ENCODE measurements around the gene GPR33.
"Not testable (repeated sequence)": the region's sequence is repeated elsewhere in the genome, so short reads cannot be mapped to it uniquely, and the experiment has no call there.

Gene GPR33, protein sequence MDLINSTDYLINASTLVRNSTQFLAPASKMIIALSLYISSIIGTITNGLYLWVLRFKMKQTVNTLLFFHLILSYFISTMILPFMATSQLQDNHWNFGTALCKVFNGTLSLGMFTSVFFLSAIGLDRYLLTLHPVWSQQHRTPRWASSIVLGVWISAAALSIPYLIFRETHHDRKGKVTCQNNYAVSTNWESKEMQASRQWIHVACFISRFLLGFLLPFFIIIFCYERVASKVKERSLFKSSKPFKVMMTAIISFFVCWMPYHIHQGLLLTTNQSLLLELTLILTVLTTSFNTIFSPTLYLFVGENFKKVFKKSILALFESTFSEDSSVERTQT

DNA sequence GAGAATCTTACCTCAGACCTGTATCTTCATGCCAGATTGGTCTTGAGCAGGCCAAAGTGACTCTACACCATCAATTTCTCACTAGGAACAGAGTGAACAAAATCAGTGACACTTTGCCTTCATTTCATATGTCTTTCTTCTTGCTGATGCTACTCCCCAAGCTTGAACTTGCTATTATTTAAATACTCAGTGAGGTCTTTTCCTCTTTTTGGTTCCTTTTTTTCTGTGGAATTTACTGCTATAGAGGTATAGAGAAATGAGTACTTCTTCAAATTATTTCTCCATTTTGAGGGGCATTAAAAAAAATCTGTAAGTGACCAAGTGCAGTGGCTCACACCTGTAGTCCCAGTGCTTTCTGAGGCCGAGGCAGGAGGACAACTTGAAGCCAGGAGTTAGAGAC lies at the start of gene GPR33:
Gene GPR33 (minus strand): TSS at position 154 of the 400 bp plus-strand sequence. CDS start 4,074 bp downstream, outside the sequence.
- no peak for DNase-seq

DNA sequence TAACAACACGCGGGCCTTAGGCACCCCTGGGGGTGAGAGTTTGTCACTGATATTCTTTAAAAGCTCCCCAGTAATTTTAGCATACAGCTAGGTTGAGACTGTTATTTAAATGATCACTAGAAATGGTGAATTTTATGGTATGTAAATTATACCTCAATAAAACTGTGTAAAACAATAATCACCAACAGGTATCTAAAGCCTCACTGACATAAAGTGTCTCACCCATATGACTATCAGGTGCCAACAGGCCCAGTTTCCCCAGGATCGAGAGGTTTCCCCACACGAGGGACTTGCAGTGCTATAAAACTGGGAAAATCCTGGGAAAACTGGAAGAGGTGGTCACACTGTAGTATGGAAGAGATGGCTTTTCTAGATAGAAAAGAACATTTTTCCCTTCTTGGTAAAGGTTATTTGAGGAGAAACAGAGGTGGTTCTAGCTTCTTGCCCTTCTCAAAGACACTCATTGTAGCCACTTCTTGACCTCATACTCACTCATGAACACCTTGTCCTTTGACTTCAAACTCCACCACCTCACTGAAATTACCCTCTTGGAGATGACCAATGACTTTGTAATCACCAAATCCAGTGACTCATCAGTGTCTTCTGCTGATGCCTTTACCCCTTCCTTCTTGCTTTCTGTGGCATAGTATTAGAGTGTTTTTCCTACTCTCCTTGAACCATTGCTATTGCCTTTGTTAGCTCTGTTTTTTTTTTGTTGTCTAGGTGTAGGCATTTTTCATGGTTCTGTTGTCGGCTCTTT lies 48.5 kb upstream of the GPR33 start:
- DNase-seq, result no peak

DNA sequence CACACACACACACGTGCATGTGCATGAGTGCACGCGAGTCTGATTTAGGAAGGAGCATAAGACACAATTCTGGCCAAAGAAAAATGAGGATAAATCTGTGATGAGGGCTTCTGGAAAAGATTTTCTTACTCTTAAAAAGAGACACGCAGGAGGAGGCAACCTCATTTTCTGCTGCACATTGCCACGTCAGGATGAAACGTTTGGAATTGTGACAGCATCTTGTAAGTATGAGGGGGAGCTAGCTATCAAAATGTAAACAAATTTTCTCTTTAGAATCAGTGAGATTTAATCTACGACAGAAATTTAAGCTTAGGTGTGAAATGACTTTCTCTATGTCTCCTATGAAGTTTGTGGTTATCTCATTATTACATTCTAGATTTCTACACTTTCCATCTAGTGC lies 42.3 kb upstream of the GPR33 start:
- DNase-seq, result peak; percentile 17

DNA sequence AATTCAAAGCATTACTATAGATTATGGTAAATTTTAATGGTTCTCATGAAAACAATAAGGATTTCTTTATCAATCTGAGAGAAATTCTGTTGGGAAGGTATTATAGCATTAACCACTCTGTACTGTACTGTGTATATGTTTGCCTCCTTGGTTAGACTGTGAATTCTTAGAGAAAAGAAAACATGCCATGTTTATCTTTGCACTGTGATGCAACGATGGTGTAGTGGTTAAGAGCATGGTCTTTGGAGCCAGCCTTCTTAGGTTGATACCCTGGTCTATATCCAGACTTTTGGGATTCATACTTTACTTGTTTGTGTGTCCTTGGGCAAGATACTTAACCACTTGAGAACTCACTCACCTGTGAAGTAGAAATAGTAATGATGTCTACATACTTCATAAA lies 41.2 kb upstream of the GPR33 start:
- no peak for DNase-seq

DNA sequence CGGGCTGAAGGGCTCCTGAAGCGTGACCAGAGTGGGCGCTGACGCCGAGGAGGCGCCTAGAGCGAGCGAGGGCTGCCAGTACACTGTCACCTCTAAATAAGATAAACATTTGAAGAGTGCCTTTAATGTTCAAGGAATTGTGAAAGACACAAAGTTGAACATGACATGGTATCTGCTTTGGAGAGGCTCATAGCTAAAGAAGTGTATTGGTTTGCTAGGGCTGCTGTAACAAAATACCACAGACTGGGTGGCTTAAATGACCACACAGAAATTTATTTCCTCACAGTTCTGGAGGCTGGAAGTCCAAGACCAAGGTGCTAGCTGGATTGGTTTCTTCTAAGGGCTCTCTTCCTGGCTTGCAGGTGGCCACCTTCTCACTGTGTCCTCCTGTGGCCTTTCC lies 39.7 kb upstream of the GPR33 start:
- no peak for DNase-seq

DNA sequence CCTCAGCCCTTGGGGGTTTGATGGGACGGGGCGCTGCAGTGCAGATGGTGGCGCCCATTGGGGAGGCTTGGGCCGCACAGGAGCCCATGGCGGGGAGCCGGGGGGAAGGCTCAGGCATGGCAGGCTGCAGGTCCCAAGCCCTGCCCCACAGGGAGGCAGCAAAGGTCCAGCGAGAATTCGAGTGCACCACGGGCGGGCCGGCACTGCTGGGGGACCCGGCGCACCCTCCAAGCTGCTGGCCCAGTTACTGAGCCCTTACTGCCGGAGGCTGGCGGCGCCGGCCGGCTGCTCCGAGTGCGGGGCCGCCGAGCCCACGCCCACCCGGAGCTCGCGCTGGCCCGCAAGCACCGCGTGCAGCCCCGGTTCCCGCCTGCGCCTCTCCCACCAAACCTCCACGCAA lies 39.2 kb upstream of the GPR33 start:
- no peak for DNase-seq

DNA sequence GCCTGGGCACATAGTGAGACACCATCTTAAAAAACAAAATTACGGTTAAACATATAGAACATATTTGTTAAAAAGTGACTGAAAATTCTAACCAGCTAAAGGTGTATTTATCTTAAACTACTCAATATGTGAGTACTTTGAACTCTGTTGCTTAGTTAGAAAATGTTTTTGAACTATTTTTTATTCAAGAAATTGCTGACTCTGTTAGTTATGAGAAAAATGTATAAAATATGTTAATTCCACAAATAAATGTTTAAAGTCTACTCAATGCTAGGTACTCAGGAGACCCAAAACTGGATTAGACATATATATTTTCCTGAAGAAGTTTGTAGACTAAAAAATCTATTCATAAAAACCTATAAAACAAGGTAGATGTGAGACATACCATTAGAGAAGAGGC lies 23.0 kb upstream of the GPR33 start:
- no peak for DNase-seq

DNA sequence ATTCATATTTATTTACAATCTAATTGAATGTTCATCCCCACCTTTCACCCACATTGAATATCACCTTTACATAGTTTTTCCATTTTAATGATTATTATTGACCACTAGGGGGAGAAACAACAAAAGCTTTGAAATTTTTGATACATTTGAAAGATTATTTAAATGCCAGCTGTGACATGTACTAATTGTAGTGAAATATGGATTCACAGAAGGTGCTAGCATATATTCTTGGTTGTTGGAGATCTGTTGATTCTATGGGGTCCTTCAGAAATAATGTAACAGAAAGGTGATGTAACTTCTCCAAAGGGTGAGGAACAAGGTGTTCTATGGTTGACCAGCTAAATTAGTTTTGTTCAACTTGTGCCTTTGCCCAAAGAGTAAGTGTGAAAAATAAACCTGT lies 22.4 kb upstream of the GPR33 start:
- DNase-seq, result peak; percentile 6

DNA sequence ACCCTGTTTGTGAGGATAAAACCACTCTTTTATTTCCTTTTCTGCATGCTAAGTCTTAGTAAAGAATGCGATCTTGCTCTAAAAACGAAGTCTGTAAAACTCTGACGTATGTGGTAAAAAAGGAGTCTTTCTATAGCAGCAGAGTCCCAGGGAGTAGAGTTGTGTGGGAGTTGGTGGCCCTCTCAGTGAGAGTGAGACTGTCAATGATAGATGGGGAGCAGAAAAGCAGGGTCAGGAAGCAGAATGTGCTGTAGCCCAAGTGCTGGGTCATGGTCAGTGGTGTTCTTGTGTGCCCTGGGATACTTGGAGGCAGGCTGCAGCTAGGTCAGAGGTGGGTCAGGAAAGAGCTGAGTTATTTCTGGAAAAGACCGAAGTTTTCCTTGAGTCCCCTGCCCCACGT lies 20.3 kb upstream of the GPR33 start:
- DNase-seq, result no peak

DNA sequence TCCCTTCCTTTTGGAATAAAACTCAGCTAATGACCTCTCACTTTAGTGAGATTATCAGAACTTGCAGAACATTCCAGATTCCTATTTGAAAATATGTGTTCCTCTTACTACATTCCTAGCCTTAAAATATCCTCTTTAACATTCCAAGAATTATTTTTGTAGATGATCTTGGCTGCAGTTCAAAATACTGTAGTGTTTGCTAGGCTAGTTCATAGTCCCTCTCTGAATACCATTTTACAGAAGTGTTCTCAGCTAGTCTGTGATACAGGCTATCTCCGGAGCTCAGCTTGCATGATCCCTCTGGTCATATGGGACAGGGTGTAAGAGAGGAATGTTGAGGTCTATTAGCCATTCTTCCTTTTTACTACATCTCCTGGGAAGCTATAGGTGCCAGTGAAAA lies 17.6 kb upstream of the GPR33 start:
- peak; percentile 89 for DNase-seq

DNA sequence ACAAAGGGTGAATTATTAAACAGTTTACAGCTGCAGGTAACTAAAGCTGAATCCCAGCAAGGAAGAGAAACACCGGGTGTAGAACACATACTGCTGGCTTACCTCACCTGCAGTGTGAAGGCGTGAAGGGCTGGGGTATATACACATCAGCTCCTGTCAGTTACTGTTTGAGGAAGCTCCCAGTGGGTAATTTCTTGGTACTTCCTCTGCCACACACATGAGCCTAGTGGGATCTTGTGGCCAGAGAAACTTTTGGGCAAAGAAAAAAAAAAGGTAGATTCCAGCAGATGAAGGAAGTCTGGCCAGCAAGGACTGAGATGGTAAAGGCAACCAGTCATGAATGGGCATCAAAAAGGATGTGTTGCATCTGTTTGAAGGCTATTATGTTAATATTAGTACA lies 14.0 kb upstream of the GPR33 start:
- no peak for DNase-seq

DNA sequence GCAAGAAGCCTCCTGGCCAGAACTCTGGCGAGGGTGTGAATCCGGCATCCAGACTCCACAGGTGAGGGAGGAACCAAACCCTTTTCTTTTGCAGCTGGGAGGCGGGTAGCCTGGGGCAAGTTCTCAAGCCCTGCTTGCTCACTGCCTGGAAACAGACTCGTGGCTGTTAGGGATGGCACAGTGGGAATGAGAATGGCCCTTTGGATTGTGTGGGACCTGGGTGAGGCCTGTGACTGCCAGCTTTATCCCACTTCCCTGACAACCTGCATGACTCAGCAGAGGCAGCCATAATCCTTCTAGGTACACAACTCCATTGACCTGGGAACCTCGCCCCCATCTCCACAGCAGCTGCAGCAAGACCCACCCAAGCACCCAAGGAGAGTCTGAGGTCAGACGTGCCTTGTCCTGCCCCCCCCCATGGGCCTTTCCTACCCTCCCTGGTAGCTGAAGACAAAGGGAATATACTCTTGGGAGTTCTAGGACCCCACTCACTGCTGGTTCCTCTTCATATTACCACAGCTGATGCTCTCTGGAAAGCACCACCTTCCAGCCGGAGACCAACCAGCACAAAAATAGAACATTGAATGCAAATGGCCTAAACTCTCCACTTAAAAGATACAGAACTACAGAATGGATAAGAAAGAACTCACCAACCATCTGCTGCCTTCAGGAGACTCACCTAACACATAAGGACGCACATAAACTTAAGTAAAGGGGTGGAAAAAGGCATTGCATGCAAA lies 5.1 kb upstream of the GPR33 start:
- DNase-seq, result no peak

DNA sequence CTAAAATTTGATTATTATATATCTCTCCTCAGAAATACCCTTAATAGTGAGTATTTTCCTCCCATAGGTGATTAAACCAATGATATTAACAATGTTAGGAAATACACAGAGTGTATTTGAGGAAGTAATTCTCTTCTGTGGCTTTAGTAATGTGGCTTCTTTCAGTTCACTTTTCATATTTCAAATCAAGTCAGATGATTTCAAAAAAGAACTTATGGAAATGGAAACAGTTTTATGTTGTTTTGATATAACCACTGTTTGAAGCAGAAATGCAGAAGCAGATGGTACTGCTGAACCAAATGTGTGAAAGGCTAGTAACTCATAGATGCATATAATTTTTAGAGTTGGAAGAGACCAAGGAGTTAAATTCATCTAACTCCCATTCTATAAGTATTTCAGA lies 1.9 kb upstream of the GPR33 start:
- no peak for DNase-seq

DNA sequence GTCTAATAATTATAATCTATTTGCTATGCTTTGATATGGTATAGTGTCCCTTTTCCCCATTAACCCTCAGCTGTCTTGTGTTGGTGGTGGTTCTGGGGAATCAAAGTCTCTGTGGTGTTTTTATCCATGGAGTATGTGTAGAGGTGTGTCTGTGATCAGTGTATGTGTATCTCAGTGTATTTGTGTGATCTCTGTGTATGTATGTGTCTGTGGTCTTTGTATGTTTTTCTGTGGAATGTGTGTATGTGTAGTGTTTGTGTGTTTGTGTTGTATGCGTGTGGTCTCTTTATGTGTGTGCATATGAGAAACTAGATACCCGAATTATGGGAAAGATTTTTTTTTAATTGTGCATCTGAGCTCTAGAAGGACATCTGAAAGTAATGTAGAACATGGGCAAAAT lies 1.1 kb downstream of the GPR33 start:
- no peak for DNase-seq

DNA sequence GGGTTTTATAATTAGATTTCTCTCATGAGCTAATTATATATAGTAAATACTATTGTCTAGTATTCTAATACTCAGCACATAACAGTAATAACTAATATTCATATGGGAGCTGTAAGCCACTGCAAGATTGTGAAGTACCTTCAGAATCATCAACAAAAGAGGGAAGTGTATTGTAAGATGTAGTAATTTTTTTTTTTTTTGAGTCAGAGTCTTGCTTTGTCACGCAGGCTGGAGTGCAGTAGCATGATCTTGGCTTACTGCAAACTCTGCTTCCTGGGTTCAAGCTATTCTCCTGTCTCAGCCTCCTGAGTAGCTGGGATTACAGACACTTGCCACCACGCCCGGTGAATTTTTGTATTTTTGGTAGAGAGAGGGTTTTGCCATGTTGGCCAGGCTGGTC lies 3.1 kb downstream of the GPR33 start:
- DNase-seq, result no peak

DNA sequence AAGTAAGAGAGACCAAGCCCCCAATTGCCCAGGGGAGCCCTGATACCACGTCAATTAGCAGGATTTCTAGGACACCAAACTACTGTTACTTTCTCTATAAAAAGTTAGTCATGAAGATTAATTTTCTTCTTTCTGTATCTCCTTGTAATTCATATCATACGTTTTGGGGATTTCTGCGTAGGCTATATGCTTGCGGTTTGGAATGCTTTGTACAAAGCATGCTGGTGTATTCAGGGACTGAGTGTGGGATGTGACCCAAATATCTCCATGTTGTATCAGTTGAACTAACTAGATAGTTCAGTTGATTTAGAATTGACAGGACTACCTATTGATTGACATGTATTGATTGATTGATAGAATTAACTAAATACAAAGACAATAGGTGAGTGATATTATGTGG lies 7.7 kb downstream of the GPR33 start:
- DNase-seq, result peak; percentile 57

DNA sequence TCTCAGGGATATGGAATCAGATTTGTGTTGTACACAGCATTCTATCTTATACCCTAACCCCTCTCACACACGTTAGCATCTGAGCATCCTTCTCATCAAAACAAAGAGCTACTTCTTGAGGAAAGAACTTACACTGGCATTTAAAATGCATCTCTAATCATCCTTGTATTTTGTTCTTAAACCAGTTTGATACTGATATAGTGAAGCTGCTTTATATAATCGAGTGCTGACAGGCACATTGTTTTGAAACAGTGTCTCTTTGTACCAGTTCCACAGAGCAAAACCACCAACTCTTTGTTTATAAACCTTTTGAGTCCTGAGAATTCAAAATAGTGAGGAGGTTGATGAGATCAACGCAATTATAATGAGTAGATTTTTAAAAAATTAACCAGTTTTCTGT lies 8.8 kb downstream of the GPR33 start:
- no peak for DNase-seq

DNA sequence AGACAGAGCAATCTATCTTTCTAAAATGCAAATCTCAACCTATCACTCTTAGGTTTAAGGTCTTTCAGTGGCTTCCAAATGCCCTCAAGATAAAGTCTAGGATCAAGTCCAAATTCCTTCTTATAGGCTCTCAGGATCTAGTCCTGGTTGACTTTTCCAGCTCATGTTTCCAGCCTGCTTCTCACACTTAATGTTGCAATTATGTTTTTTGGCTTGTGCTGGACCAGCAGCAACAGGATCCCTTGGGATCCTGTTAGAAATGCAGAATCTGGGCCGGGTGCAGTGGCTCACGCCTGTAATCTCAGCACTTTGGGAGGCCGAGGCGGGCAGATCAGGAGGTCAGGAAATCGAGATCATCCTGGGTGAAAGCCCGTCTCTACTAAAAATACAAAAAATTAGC lies 10.6 kb downstream of the GPR33 start:
- DNase-seq, result peak; percentile 6

DNA sequence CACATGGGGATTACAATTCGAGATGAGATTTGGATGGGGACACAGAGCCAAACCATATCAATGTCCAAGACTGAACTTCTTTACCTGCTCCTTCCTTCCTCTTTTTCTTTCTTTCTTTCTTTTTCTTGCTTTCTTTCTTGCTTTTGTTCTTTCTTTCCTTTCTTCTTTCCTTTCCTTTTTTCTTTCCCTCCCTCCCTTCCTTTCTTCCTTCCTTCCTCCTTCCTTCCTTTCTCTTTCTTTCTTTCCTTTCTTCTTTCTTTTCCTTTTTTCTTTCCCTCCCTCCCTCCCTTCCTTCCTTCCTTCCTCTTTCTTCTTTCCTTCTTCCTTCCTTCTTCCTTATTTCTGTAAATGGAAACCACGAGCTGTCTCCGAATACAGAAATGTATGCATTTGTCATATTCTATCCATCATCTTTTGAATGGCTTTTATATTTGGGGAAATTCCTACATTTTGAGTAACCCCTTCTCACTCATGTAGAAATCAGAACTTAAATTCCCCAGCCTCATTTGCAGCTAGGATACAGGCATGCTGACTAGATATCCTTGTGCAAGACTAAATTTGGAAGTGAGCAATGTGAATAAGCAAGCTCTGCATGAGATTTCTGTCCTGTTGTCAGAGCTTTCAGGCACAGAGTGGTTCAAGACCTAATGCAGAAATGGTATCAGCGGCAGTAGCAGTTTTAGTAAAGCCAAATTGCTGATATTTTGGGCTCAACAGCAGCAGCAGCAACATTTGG lies 11.5 kb downstream of the GPR33 start:
- peak; percentile 18 for DNase-seq

DNA sequence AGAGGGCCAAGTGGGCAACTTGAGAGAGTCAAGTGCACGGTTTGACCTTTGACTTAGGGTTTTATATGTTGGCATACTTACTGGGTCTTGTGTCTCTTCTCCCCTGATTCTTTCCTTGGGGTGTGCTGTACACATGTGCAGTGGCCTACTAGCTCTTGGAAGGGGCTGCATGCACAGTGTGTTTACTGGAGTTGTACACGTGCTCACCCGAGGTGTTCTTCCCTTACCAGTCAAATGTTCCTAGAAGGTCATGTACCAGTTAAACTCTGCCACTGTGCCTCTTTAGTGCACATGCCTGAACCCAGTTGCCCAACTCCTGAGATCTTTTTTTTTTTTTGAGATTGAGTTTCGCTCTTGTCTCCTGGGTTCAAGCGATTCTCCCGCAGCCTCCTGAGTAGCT lies 21.3 kb downstream of the GPR33 start:
- no peak for DNase-seq

DNA sequence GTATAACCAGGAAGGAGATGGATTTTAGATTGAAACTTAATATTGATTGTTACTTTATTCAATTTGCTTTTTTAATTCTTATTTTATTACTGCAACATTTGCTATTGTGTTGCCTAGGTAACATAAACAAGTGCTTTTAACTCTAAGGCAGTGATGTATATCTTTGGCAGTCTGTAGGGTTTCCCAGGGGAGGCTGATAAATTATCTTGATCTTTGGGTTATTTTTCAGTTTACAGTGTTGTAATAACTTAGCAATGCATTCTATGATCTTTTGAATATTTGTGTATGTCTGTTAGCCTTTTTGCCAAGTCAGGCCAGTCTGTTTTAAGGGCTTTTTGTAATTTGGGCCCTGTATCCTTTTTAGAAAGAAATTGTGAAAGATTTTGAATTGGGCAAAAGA lies 22.7 kb downstream of the GPR33 start:
- DNase-seq, result peak; percentile 66

DNA sequence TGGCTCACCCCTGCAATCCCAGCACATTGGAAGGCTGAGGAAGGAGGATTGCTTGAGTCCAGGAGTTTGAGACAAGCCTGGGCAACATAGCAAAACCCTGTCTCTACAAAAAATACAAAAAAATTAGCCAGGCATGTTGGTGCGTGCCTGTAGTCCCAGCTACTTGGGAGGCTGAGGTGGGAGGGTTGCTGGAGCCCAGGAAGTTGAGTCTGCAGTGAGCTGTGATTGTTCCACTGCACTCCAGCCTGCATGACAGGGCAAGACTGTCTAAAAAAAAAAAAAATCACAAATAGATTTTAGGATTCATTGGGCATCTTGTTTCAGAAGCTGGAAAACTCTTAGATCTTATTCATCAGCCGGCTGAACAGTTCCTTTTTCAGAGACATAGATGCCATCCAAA lies 25.4 kb downstream of the GPR33 start:
- not testable (repeated sequence) for DNase-seq

DNA sequence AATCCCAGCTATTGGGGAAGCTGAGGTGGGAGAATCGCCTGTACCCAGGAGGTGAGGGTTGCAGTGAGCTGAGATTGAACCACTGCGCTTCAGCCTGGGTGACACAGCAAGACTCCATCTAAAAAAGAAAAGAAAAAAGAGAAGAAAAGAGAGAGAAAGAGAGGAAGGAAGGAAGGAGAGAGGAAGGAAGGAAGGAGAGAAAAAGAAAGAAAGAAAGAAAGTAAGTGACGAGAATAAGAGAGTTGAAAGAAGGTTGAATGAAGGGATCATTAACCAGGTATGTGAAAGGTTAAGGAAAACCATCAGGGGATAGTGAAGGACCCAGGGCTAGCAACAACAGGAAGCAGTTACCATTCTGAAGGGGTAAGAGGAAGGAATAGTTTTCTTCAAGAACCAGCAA lies 26.3 kb downstream of the GPR33 start:
- no peak for DNase-seq

Data from fibroblast of upper back skin (primary cell).